GM12875 (cell line): ENCODE measurements around the gene SCFD2.

Experiments used
- H3K4me3 ChIP-seq: one replicate; pipeline ENCODE4 v1.5.1; 2011; ENCODE audit warnings: low read depth, low read length, control low read depth
- CTCF ChIP-seq: IDR thresholded peaks from 2 replicates; pipeline ENCODE4 v1.5.1; 2011; ENCODE audit warnings: low read depth, mild to moderate bottlenecking, control low read depth, inconsistent platforms, low read length, moderate library complexity, borderline replicate concordance; ENCODE audit not compliant: insufficient read depth

SCFD2 gene

GRCh38 chr4:53003959-53004358, 361.9 kb downstream of the SCFD2 start:
- no peak overlapping the region for H3K4me3 ChIP-seq
- no peak for TF ChIP-seq CTCF

GRCh38 chr4:53000560-53000959, 365.3 kb downstream of the SCFD2 start:
- no peak for TF ChIP-seq CTCF
- no peak overlapping the region for H3K4me3 ChIP-seq

- H3K4me3 ChIP-seq: no peak overlapping the region
- no peak for TF ChIP-seq CTCF
These were observed 366.2 kb downstream of the SCFD2 start for GRCh38 chr4:52999626-53000025.

DNA sequence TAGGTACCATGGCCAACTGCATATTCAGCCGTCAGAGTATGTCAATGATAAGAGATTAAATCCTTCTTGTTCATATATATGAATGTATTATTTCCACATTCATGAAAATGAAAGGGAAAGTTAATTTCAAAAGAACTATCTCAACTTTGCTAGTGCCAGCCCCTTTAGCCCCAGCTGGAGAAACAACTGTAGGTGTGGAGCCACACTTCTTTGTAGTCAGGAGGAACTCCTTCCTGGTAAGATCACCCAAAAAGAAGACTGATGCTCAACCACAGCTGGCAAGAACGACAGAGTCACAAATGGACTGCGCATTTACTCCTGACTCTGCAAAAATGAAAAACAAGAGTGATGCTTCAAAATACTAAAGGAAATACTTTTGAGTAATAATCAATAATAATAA, 367.4 kb downstream of the SCFD2 start:
- no peak for TF ChIP-seq CTCF
- H3K4me3 ChIP-seq: no peak overlapping the region

DNA sequence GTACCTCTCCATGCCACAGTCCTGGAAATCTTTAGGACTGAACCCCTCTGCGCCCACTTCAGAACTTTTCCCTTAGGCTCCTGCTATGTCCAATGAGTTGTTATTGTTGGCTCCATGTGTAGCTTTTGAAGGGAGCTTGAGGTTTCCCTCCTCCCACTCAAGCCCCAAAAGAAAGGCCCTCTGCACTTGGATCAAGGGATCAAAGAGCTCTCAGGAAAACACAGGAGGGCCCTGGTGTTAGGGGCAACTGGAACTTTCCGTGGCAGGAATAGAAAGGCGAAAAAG, 368.8 kb downstream of the SCFD2 start:
- no peak overlapping the region for H3K4me3 ChIP-seq
- TF ChIP-seq CTCF: no peak

GRCh38 chr4:52996261-52997131, 369.4 kb downstream of the SCFD2 start:
- no peak for TF ChIP-seq CTCF
- H3K4me3 ChIP-seq: no peak overlapping the region

DNA sequence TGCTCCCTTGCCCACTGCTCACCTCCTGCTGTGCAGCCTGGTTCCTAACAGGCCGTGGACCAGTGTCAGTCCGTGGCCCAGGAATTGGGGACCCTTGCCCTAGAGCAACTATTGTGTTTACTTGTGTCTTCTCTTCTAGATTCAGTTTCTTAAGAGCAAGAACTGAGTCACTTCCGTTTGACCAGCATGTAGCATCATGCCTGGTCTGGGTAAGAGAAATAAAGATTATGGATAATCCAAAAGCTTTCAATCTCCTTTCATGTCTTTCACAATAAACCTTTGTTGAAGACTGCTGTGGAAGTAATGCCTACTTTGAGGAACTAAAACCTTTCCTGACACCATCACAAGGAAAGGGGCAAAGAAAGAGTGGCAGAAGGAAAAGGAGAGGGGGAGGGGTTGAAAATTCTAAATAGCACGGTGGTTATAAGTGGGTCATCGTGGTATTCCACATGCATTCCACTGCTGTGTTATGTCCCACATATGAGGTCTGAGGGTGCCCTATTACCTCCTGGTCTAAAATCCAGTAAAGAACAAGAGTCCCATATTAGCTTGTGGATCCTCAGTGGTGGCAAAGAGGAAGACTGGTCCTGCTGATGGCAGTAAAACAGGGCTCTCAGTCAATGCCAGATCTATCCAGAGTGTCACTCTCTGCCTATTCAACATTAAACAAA, 370.4 kb downstream of the SCFD2 start:
- no peak for TF ChIP-seq CTCF
- no peak overlapping the region for H3K4me3 ChIP-seq
